Psoas muscle (tissue), 8 donors: ENCODE data around the gene GALNT17. TPM values are rescaled to one million over a fixed set of nuclear protein-coding genes. Genes with fewer than 3 reads are reported as not detected.

ENCODE experiments used
- ATAC-seq, 4 donors: fragments of 200-7000 bp; cut with Tn5 transposase; one replicate each; pipeline ENCODE4 v1.9.1; 2020; ENCODE audit warnings: moderate library complexity in 3 of 4, mild to moderate bottlenecking in 2 of 4
- DNase-seq, 2 donors: peaks; one replicate each; pipeline ENCODE4 v3.0.0-alpha.2; 2020
- H3K27ac ChIP-seq: fragments of 200-600 bp; one replicate; pipeline ENCODE4 v1.8.0; 2022
- H3K27me3 ChIP-seq, 3 donors: fragments of 200-600 bp in 1 of 3; one replicate each; pipeline versions ENCODE4 v1.6.1 to v1.8.0; 2013 to 2022; ENCODE audit warnings: low read length in 2 of 3, mild to moderate bottlenecking in 2 of 3, moderate library complexity in 1 of 3; ENCODE audit not compliant: insufficient read depth in 3 of 3
- H3K36me3 ChIP-seq, 2 donors: fragments of 200-600 bp in 1 of 2; one replicate each; pipeline versions ENCODE4 v1.6.1 to v1.8.0; 2013 to 2022; ENCODE audit warnings: low read depth in 1 of 2, mild to moderate bottlenecking in 1 of 2, moderate library complexity in 1 of 2; ENCODE audit not compliant: insufficient read depth in 1 of 2
- H3K4me1 ChIP-seq: fragments of 200-600 bp; one replicate; pipeline ENCODE4 v1.8.0; 2022
- H3K4me3 ChIP-seq: fragments of 200-600 bp; one replicate; pipeline ENCODE4 v1.8.0; 2022; ENCODE audit warnings: mild to moderate bottlenecking
- H3K9me3 ChIP-seq: fragments of 200-600 bp; one replicate; pipeline ENCODE4 v1.8.0; 2022
- WGBS, 3 donors: extraction: QIAGEN DNeasy Blood & Tissue Kit; methylation state at CpG; one replicate each; pipeline versions ENCODE4 v1.1.6 to v1.1.7; 2013; 5-methylcytosine and 5-hydroxymethylcytosine counted together
- intact Hi-C, 2 donors: fragments of 100-400 bp; cut with DNase I; formaldehyde crosslinking; loops; one replicate each; pipeline versions ENCODE4 v1.11.0 to v1.14.2; 2022
- polyA plus RNA-seq, 3 donors: library from polyadenylated mRNA; stranded (reverse); fragments of 200-250 nt; gene quantifications; one replicate each; pipeline ENCODE4 v1.2.3, GENCODE V29; 2013
- total RNA-seq, 4 donors: library from RNA; stranded (reverse); fragmentation: NEBNext Ultra II Directional in 2 of 4; extraction: Animal tissue kit (Norgen Biotek cat#: 25700) in 2 of 4; gene quantifications; one replicate each; pipeline versions ENCODE4 v1.2.1 to v1.2.4, GENCODE V29; 2021 to 2023
- TF ChIP-seq, protein P1 (sequence below): fragments of 200-600 bp; IDR thresholded peaks from one replicate; pipeline ENCODE4 v1.8.0; 2022; ENCODE audit warnings: antibody characterized with exemption
- donor health status: healthy with polysubstance abuse.
- donor health status: DM: no; HTN: no; CAD: no; lungs with moderate emphysema.
- donor health status: Bipolar disorder and iron deficiency.
- donor health status: healthy.
- donor health status: DM: yes; HTN: yes; CAD: no.
- donor health status: DM: no; HTN: no; CAD: no.
- donor health status: DM: no; HTN: no; CAD: no.
- donor health status: DM: yes; HTN: yes; CAD: no.

The GALNT17 gene
- total and polyA plus RNA-seq, 7 donors, result 0.17 to 3.5 (median 0.65) TPM

DNA sequence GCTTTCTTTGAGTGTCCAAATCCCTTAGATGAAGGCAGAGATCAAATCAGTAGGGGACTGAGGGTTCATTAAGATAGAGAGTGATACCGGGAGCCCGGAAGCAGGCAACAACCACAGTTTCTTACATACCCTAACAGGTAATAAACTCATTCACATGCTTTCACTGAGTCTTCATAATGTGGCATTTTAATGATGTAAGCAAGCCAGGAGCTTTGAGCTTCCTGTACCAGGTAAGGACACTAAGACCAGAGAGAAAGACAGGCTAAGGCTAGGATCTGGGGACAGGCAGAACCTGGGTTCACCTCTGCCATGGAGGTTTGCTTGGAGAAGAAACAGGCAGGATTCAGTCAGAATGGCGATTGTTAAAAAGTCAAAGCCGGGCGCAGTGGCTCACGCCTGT is 618.3 kb downstream of the GALNT17 start:
- intact Hi-C loops, result no loop called here
- no peak overlapping the region for H3K27ac ChIP-seq
- 88 to 96% (median 92%) methylated on average over 6 of the region's 6 CpGs for WGBS, 3 donors

DNA sequence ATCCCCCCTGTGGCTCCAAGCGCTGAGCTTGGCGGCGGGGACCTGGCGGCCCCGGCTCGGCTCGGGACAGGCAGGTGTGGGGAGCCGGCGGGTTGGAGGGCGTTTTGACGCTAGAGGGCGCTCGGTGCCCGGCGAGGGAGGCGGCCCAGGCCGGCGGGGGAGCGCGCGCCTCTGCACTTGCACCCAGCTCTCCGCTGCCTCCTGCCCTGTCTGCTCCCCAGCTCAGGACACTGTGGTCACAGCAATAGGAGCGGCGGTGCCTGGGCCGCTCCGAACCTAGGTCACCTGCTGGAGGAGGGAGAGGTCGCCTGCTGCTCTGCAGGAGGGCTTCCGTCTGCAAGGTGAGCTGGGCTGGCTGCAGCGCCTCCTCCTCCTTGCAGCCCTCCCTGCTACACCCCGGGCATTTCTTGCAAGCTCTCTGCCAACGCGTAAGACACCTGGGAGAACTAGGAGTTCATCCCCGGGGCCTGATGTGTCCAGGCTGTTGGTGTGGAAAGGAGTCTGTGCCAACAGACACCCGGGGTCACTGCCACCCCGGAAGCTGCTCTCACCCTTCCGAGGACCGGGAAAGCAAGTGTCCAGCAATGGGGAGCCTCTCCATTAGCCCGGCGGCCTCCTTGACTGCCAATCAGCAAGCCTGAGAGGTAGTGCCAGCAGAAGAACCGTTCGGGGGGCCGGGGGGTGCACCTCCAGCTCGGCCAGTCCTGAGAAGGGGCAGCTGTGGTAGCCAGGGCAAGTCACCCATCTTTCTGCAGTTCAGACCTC is 620.4 kb downstream of the GALNT17 start:
- WGBS, 3 donors, result 12 to 17% (median 12%) methylated on average over 38 to 43 of the region's 43 CpGs
- DNase-seq (peak in 1 of 2 donors; percentile 19), ATAC-seq (peak in 1 of 4 donors; percentile 53)
- TF ChIP-seq, protein P1, sequence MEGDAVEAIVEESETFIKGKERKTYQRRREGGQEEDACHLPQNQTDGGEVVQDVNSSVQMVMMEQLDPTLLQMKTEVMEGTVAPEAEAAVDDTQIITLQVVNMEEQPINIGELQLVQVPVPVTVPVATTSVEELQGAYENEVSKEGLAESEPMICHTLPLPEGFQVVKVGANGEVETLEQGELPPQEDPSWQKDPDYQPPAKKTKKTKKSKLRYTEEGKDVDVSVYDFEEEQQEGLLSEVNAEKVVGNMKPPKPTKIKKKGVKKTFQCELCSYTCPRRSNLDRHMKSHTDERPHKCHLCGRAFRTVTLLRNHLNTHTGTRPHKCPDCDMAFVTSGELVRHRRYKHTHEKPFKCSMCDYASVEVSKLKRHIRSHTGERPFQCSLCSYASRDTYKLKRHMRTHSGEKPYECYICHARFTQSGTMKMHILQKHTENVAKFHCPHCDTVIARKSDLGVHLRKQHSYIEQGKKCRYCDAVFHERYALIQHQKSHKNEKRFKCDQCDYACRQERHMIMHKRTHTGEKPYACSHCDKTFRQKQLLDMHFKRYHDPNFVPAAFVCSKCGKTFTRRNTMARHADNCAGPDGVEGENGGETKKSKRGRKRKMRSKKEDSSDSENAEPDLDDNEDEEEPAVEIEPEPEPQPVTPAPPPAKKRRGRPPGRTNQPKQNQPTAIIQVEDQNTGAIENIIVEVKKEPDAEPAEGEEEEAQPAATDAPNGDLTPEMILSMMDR, result peak; percentile 34
- peaks cover 0 to 23% (median 8%) of the 10 kb centered on the region in 3 donors for H3K27me3 ChIP-seq
- no peak overlapping the region for H3K4me3 ChIP-seq
- no peak overlapping the region for H3K27ac ChIP-seq
- no peaks in the 10 kb centered on the region for H3K36me3 ChIP-seq
- intact Hi-C loops, result no loop called here
- H3K4me1 ChIP-seq, result no peaks in the 10 kb centered on the region
- H3K9me3 ChIP-seq, result no peaks in the 10 kb centered on the region

More for the DNA sequence above, 618.3 kb downstream of the GALNT17 start:
- Histone ChIP-seq H3K36me3 (no peaks in the 10 kb centered on the region), H3K27me3 (peaks cover 0 to 23% (median 8%) of the 10 kb centered on the region in 3 donors), H3K4me3 (no peak overlapping the region), H3K9me3 (no peaks in the 10 kb centered on the region), H3K4me1 (no peaks in the 10 kb centered on the region)
- ATAC-seq, result no peak
- TF ChIP-seq, protein P1, result no peak
- DNase-seq, result no peak

DNA sequence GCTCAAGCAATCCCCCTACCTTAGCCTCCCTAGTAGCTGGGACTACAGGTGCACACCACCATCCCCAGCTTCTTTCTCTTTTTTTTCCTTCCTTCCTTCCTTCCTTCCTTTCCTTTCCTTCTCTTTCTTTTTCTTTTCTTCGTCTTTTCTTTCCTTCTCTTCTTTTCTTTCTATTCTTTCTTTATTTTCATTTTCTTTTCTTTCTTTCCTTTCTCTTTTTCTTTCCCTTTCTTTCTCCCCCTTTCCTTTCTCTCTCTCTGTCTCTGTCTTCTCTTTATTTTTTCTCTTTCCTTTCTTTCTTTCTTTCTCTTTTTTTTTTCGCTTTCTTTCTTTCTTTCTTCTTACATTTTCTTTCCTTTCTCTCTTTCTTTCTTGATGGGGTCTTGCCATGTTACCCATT is 621.3 kb downstream of the GALNT17 start:
- 74 to 90% (median 86%) methylated on average over 2 of the region's 2 CpGs for WGBS, 3 donors
- ATAC-seq (no peak), DNase-seq (no peak)
- TF ChIP-seq, protein P1, result no peak
- no peak overlapping the region for H3K27ac ChIP-seq
- no peak overlapping the region for H3K4me3 ChIP-seq
- no peaks in the 10 kb centered on the region for H3K9me3 ChIP-seq
- H3K27me3 ChIP-seq, result peaks cover 2 to 23% (median 8%) of the 10 kb centered on the region in 3 donors
- H3K4me1 ChIP-seq, result no peaks in the 10 kb centered on the region
- intact Hi-C loops, result no loop called here
- H3K36me3 ChIP-seq, result no peaks in the 10 kb centered on the region

GRCh38 chr7:71753956-71754664 is 622.2 kb downstream of the GALNT17 start:
- WGBS, 3 donors, result 10 to 17% (median 12%) methylated on average over 9 of the region's 9 CpGs
- intact Hi-C loops, result no loop called here

More at GRCh38 chr7:71753956-71754664, 622.2 kb downstream of the GALNT17 start:
- H3K4me1 ChIP-seq, result no peaks in the 10 kb centered on the region
- peaks cover 2 to 23% (median 8%) of the 10 kb centered on the region in 3 donors for H3K27me3 ChIP-seq
- no peak for DNase-seq
- ATAC-seq, result no peak
- no peaks in the 10 kb centered on the region for H3K36me3 ChIP-seq
- no peak overlapping the region for H3K27ac ChIP-seq
- H3K4me3 ChIP-seq, result no peak overlapping the region
- TF ChIP-seq, protein P1, result no peak
- H3K9me3 ChIP-seq, result no peaks in the 10 kb centered on the region
